OCI-LY3 (cell line): Measurements from ENCODE around the gene CHGA.

ENCODE experiments used
- H2AFZ ChIP-seq: fragments of 200-600, 300-600 bp; shearing (Covaris generic); 2 replicates; pipeline ENCODE4 v1.6.0; 2014; ENCODE audit warnings: antibody characterized with exemption, low read depth, low read length
- H3K27ac ChIP-seq: fragments of 200-600, 300-600 bp; sonication (generic); 2 replicates; pipeline ENCODE4 v1.5.1; 2014; ENCODE audit warnings: mild to moderate bottlenecking, low read length, moderate library complexity, mixed read lengths
- H3K27me3 ChIP-seq: fragments of 200-600, 300-600 bp; sonication (generic); 2 replicates; pipeline ENCODE4 v1.6.1; 2014; ENCODE audit warnings: low read depth, low read length, mixed read lengths
- H3K36me3 ChIP-seq: fragments of 200-600, 300-600 bp; sonication (generic); replicated peaks from 2 replicates; pipeline ENCODE3; 2014; ENCODE audit warnings: low read depth, low read length, mixed read lengths
- H3K4me1 ChIP-seq: fragments of 300-600, 200-600 bp; sonication (generic); 2 replicates; pipeline ENCODE4 v1.6.1; 2014; ENCODE audit warnings: low read length, mixed read lengths
- H3K4me2 ChIP-seq: fragments of 200-600, 300-600 bp; sonication (generic); 2 replicates; pipeline ENCODE4 v1.6.1; 2014; ENCODE audit warnings: low read length, mixed read lengths
- H3K4me3 ChIP-seq: fragments of 300-600, 200-600 bp; sonication (generic); 2 replicates; pipeline ENCODE4 v1.5.1; 2014; ENCODE audit warnings: antibody characterized with exemption, mild to moderate bottlenecking, low read length, moderate library complexity
- H3K79me2 ChIP-seq: fragments of 300-600, 200-600 bp; shearing (Covaris generic); 2 replicates; pipeline ENCODE4 v1.6.1; 2014; ENCODE audit warnings: mild to moderate bottlenecking, low read length, mixed read lengths
- H3K9ac ChIP-seq: fragments of 300-600, 200-600 bp; shearing (Covaris generic); 2 replicates; pipeline ENCODE4 v1.6.0; 2014; ENCODE audit warnings: mild to moderate bottlenecking, low read length, moderate library complexity
- H3K9me3 ChIP-seq: fragments of 200-600, 300-600 bp; shearing (Covaris generic); 2 replicates; pipeline ENCODE4 v1.6.1; 2014; ENCODE audit warnings: low read length, mixed read lengths; ENCODE audit not compliant: insufficient read depth
- H4K20me1 ChIP-seq: fragments of 200-600, 300-600 bp; sonication (generic); 2 replicates; pipeline ENCODE4 v1.6.1; 2016; ENCODE audit warnings: low read length, mixed read lengths; ENCODE audit not compliant: insufficient read depth
- CTCF ChIP-seq: fragments of 200-600, 300-600 bp; sonication (generic); IDR thresholded peaks from 2 replicates; pipeline ENCODE4 v1.5.1; 2014; ENCODE audit warnings: antibody characterized with exemption, low read length, low read depth
- EZH2phosphoT487 ChIP-seq: fragments of 200-600 bp; shearing (Covaris generic); IDR thresholded peaks from 2 replicates; pipeline ENCODE4 v1.6.1; 2018; ENCODE audit warnings: antibody characterized with exemption, mixed run types, low read depth

The CHGA gene

GRCh38 chr14:92952481-92953298 lies 29.7 kb downstream of the CHGA start:
- H3K9ac ChIP-seq, result no peak overlapping the region
- no peak overlapping the region for H3K4me3 ChIP-seq
- no peaks in the 10 kb centered on the region for H3K36me3 ChIP-seq
- H2AFZ ChIP-seq, result no peak overlapping the region
- no peak for TF ChIP-seq CTCF
- TF ChIP-seq EZH2phosphoT487, result no peak
- H3K4me1 ChIP-seq, result peaks cover 6% of the 10 kb centered on the region; the same call in 1 of the 2 replicates
- no peaks in the 10 kb centered on the region for H3K9me3 ChIP-seq
- no peaks in the 10 kb centered on the region for H4K20me1 ChIP-seq
- H3K79me2 ChIP-seq, result no peaks in the 10 kb centered on the region
- no peaks in the 10 kb centered on the region for H3K27me3 ChIP-seq
- no peak overlapping the region for H3K4me2 ChIP-seq
- no peak overlapping the region for H3K27ac ChIP-seq

GRCh38 chr14:92953526-92953925 lies 30.6 kb downstream of the CHGA start:
- Histone ChIP-seq H3K9ac (no peak overlapping the region), H2AFZ (no peak overlapping the region), H3K79me2 (no peaks in the 10 kb centered on the region), H3K4me2 (no peak overlapping the region), H3K36me3 (no peaks in the 10 kb centered on the region), H3K9me3 (no peaks in the 10 kb centered on the region), H3K4me3 (no peak overlapping the region), H4K20me1 (no peaks in the 10 kb centered on the region), H3K27me3 (no peaks in the 10 kb centered on the region), H3K4me1 (peaks cover 6% of the 10 kb centered on the region; the same call in 1 of the 2 replicates), H3K27ac (no peak overlapping the region)
- TF ChIP-seq EZH2phosphoT487, result no peak
- no peak for TF ChIP-seq CTCF

GRCh38 chr14:92954933-92955332 lies 32.0 kb downstream of the CHGA start:
- no peak overlapping the region for H3K4me2 ChIP-seq
- no peak overlapping the region for H2AFZ ChIP-seq
- H3K9ac ChIP-seq, result no peak overlapping the region
- no peak overlapping the region for H3K27ac ChIP-seq
- no peaks in the 10 kb centered on the region for H3K36me3 ChIP-seq
- TF ChIP-seq CTCF (no peak), EZH2phosphoT487 (no peak)
- H4K20me1 ChIP-seq, result no peaks in the 10 kb centered on the region
- no peaks in the 10 kb centered on the region for H3K9me3 ChIP-seq
- no peaks in the 10 kb centered on the region for H3K27me3 ChIP-seq
- no peak overlapping the region for H3K4me3 ChIP-seq
- peaks cover 6% of the 10 kb centered on the region; the same call in 1 of the 2 replicates for H3K4me1 ChIP-seq
- no peaks in the 10 kb centered on the region for H3K79me2 ChIP-seq

- H4K20me1 ChIP-seq, result no peaks in the 10 kb centered on the region
- H3K4me2 ChIP-seq, result no peak overlapping the region
- peaks cover 6% of the 10 kb centered on the region; the same call in 1 of the 2 replicates for H3K4me1 ChIP-seq
- H3K9ac ChIP-seq, result no peak overlapping the region
- no peaks in the 10 kb centered on the region for H3K36me3 ChIP-seq
- no peak overlapping the region for H3K27ac ChIP-seq
- no peak overlapping the region for H2AFZ ChIP-seq
- no peaks in the 10 kb centered on the region for H3K27me3 ChIP-seq
- H3K79me2 ChIP-seq, result no peaks in the 10 kb centered on the region
- H3K9me3 ChIP-seq, result no peaks in the 10 kb centered on the region
- no peak for TF ChIP-seq EZH2phosphoT487
- no peak for TF ChIP-seq CTCF
- no peak overlapping the region for H3K4me3 ChIP-seq
Measured at GRCh38 chr14:92955381-92955780, 32.4 kb downstream of the CHGA start.
